GM10248 (cell line): ENCODE measurements around the gene ASRGL1.

Experiments used
- CTCF ChIA-PET: fragments of 300-600 bp; sonication (Branson Sonifier 250); formaldehyde crosslinking; extraction: SDS; loops from one replicate; lab custom pipeline; 2021; ENCODE audit warnings: antibody characterized with exemption; lab: Yijun Ruan, JAX
- POLR2A ChIA-PET: fragments of 350-650 bp; sonication (Branson Sonifier 250); formaldehyde crosslinking; extraction: SDS; loops from one replicate; lab custom pipeline; 2020; ENCODE audit warnings: antibody characterized with exemption; lab: Yijun Ruan, JAX
- DNase-seq: peaks from one replicate; pipeline ENCODE4 v3.0.0; 2012; ENCODE audit errors: extremely low spot score
- CTCF ChIP-seq: IDR thresholded peaks from 2 replicates; pipeline ENCODE4 v1.5.1; 2012; ENCODE audit warnings: mild to moderate bottlenecking, low read depth; ENCODE audit errors: extremely low read depth, missing control alignments, control extremely low read depth

Gene ASRGL1

GRCh38 chr11:62438641-62439040 lies 101.4 kb downstream of the ASRGL1 start:
- CTCF ChIA-PET = no interaction called here
- no peak for TF ChIP-seq CTCF
- DNase-seq = no peak
- POLR2A ChIA-PET = no interaction called here

DNA sequence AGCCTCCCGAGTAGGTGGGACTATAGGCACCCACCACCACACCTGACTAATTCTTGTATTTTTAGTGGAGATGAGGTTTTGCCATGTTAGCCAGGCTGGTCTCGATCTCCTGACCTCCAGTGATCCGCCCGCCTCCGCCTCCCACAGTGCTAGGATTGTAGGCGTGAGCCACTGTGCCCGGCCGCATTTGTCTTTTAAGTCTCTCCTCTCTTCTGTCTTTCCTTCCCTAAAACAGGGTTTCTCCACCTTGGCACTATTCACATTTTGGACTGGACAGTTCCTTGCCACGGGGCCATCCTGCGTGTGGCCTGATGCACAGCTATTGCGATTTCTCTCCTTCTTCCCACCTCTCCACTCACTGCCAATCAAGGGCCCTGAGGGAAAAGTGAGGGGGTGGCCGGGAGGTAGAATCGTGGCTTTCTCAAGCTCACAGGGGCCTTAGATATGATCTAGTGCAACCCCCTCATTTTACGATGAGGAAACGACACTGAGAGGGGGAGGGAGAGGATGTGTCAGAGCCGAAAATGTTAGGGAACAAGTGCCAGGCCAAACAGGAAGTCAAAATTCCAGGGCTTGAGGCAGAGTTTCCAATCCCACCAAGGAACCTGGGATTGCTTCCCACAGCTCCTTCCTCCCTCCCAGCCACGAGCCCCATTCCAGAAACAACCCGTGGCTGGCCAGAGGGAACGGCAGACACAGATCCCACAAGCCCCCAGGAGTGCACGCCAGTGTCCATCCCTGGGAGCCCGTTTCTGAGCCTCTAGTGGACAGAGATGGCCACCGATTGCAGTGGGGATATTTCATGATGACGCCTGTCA lies 102.7 kb downstream of the ASRGL1 start:
- ChIA-PET CTCF (interaction anchor here (1.4 kb wide), 1 partner anchor 15 kb away, joined by 4 read pairs; no protein-coding TSS in a partner anchor), POLR2A (no interaction called here)
- no peak for TF ChIP-seq CTCF
- no peak for DNase-seq
